Measurements from ENCODE around the gene SGCD. TPM values are rescaled to one million over a fixed set of nuclear protein-coding genes. Genes with fewer than 3 reads are reported as not detected.

Gene SGCD
- total RNA-seq, 1 donor from 2014 or later: 0.33 TPM

DNA sequence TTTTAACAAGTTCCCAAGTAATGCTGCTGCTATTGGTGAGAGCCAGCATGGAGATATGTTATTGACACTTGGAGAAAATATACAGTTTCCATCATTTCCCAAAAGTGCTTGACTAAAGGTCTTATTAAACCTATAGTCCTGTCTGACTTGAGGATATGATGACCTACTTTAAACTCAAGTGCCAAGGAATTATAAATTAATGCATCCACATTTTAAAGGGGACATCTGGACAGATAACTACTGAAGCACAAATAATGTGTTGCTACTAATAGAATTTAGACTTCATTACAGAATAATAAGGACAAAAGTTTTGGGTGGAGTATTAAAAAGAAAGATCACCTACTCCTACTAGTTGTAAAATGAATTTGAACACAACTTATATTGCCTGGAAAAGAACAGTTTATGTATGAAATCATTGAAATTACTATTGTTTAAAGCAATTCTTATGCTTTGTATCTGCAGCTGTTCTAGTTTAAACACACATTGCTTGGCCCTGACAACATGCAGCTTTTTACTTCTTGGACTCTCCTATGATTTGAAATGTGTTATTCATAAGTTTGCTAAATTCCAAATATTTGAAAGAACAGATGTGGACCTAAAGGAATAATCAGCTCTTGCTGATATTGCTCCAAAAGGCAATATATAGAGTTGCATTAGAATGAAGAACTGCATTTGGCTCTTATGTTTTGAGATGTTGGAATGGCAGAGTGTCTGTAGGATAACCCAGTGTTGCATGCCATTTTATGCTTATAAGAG lies 73.4 kb downstream of the SGCD start:
- no peaks in the 10 kb centered on the region for H3K36me3 Mint-ChIP-seq (ENCODE audit: low read depth)
- H3K4me3 Mint-ChIP-seq: no peak overlapping the region
- DNase-seq (ENCODE audit: low read depth, low spot score): no peak
- no peak overlapping the region for H3K27ac Mint-ChIP-seq (ENCODE audit: unreplicated experiment)
- no peaks in the 10 kb centered on the region for H3K27me3 Mint-ChIP-seq (ENCODE audit: low read depth)
- TF ChIP-seq, protein P1, sequence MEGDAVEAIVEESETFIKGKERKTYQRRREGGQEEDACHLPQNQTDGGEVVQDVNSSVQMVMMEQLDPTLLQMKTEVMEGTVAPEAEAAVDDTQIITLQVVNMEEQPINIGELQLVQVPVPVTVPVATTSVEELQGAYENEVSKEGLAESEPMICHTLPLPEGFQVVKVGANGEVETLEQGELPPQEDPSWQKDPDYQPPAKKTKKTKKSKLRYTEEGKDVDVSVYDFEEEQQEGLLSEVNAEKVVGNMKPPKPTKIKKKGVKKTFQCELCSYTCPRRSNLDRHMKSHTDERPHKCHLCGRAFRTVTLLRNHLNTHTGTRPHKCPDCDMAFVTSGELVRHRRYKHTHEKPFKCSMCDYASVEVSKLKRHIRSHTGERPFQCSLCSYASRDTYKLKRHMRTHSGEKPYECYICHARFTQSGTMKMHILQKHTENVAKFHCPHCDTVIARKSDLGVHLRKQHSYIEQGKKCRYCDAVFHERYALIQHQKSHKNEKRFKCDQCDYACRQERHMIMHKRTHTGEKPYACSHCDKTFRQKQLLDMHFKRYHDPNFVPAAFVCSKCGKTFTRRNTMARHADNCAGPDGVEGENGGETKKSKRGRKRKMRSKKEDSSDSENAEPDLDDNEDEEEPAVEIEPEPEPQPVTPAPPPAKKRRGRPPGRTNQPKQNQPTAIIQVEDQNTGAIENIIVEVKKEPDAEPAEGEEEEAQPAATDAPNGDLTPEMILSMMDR (conservative IDR thresholded peaks at IDR 0.05): no peak
- H3K4me1 Mint-ChIP-seq: peaks cover 8% of the 10 kb centered on the region
- no peaks in the 10 kb centered on the region for H3K9me3 Mint-ChIP-seq

GRCh38 chr5:156401804-156402203 lies 74.8 kb downstream of the SGCD start:
- TF ChIP-seq, protein P1 (conservative IDR thresholded peaks at IDR 0.05): no peak
- no peaks in the 10 kb centered on the region for H3K27me3 Mint-ChIP-seq (ENCODE audit: low read depth)
- no peaks in the 10 kb centered on the region for H3K9me3 Mint-ChIP-seq
- H3K4me3 Mint-ChIP-seq: no peak overlapping the region
- H3K27ac Mint-ChIP-seq (ENCODE audit: unreplicated experiment): no peak overlapping the region
- peaks cover 6% of the 10 kb centered on the region for H3K4me1 Mint-ChIP-seq
- DNase-seq (ENCODE audit: low read depth, low spot score): no peak
- H3K36me3 Mint-ChIP-seq (ENCODE audit: low read depth): no peaks in the 10 kb centered on the region

GRCh38 chr5:156402387-156402921 lies 75.5 kb downstream of the SGCD start:
- no peaks in the 10 kb centered on the region for H3K9me3 Mint-ChIP-seq
- no peaks in the 10 kb centered on the region for H3K36me3 Mint-ChIP-seq (ENCODE audit: low read depth)
- DNase-seq (ENCODE audit: low read depth, low spot score): no peak
- TF ChIP-seq, protein P1 (conservative IDR thresholded peaks at IDR 0.05): no peak
- no peak overlapping the region for H3K4me3 Mint-ChIP-seq
- no peak overlapping the region for H3K27ac Mint-ChIP-seq (ENCODE audit: unreplicated experiment)
- no peaks in the 10 kb centered on the region for H3K27me3 Mint-ChIP-seq (ENCODE audit: low read depth)
- peaks cover 6% of the 10 kb centered on the region for H3K4me1 Mint-ChIP-seq

GRCh38 chr5:156405988-156406387 lies 79.0 kb downstream of the SGCD start:
- no peaks in the 10 kb centered on the region for H3K36me3 Mint-ChIP-seq (ENCODE audit: low read depth)

GRCh38 chr5:156407251-156407650 lies 80.3 kb downstream of the SGCD start:
- Mint-ChIP-seq H3K27me3 (ENCODE audit: low read depth) (no peaks in the 10 kb centered on the region), H3K9me3 (no peaks in the 10 kb centered on the region), H3K4me3 (no peak overlapping the region), H3K36me3 (ENCODE audit: low read depth) (no peaks in the 10 kb centered on the region), H3K4me1 (peaks cover 13% of the 10 kb centered on the region), H3K27ac (ENCODE audit: unreplicated experiment) (no peak overlapping the region)
- no peak for DNase-seq (ENCODE audit: low read depth, low spot score)
- TF ChIP-seq, protein P1 (conservative IDR thresholded peaks at IDR 0.05): no peak

More at GRCh38 chr5:156405988-156406387, 79.0 kb downstream of the SGCD start:
- Mint-ChIP-seq H3K27me3 (ENCODE audit: low read depth) (no peaks in the 10 kb centered on the region), H3K9me3 (no peaks in the 10 kb centered on the region), H3K27ac (ENCODE audit: unreplicated experiment) (no peak overlapping the region), H3K4me3 (no peak overlapping the region), H3K4me1 (peaks cover 12% of the 10 kb centered on the region)
- TF ChIP-seq, protein P1 (conservative IDR thresholded peaks at IDR 0.05): no peak
- no peak for DNase-seq (ENCODE audit: low read depth, low spot score)
